BLaER1 (cell line): Measurements from ENCODE around the gene PHOSPHO2.
A peak's percentile ranks its signal among the peaks of the same experiment; 100 is the strongest.

Experiments
- H3K27ac ChIP-seq: shearing (Covaris generic); formaldehyde crosslinking; 2 replicates; pipeline ENCODE4 v1.8.1; 2022
- H3K27me3 ChIP-seq: shearing (Covaris generic); formaldehyde crosslinking; 2 replicates; pipeline ENCODE4 v1.8.1; 2022
- H3K36me3 ChIP-seq: shearing (Covaris generic); formaldehyde crosslinking; 2 replicates; pipeline ENCODE4 v1.8.1; 2022
- H3K4me1 ChIP-seq: shearing (Covaris generic); formaldehyde crosslinking; 2 replicates; pipeline ENCODE4 v1.8.1; 2022
- H3K4me2 ChIP-seq: shearing (Covaris generic); formaldehyde crosslinking; 2 replicates; pipeline ENCODE4 v1.8.1; 2022
- H3K4me3 ChIP-seq: shearing (Covaris generic); formaldehyde crosslinking; 2 replicates; pipeline ENCODE4 v1.8.1; 2022
- H3K9ac ChIP-seq: shearing (Covaris generic); formaldehyde crosslinking; 2 replicates; pipeline ENCODE4 v1.8.1; 2022
- H3K9me3 ChIP-seq: shearing (Covaris generic); formaldehyde crosslinking; 2 replicates; pipeline ENCODE4 v1.8.1; 2022
- H4K20me1 ChIP-seq: shearing (Covaris generic); formaldehyde crosslinking; 2 replicates; pipeline ENCODE4 v1.8.1; 2022
- Cebpa-rat ChIP-seq: shearing (Covaris generic); IDR thresholded peaks from 2 replicates; pipeline ENCODE4 v1.8.1; 2022

PHOSPHO2 gene

DNA sequence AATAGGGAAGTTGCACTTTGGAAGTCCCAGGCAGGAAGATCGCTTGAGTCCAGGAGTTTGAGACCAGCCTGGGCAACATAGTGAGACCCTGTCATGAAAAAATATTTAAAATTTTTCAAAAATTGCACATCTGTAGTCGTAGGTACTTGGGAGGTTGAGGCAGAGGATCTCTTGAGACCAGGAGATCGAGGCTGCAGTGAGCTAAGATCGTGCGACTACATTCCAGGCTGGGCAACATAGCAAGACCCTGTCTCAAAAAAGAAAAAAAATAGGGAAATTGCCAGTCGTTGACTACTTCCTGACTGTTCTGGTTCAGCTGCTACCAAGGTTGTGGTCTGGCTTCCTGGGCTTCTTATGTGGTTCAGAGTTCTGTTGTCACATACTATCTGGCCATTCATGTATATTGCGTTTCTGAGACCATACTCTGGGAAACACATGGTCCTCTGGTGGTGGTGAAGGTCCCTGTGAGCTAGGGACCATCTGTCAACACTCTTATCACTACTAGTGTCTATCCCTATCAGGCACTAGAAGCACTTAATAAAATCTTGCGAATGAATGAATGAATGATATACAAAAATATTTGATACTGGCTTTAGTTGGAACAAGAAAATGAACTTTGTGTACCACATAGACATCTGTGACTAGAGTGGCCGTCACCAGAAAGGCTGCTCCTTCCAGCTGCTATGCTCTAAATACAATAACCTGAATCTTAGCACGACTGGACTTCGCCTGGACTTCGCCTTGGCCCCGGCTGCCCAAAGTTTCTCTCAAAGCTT is 38.5 kb downstream of the PHOSPHO2 start:
- H3K27ac ChIP-seq = peak overlapping the region; percentile 96
- peak overlapping the region; percentile 97 for H3K4me3 ChIP-seq
- peak overlapping the region; percentile 94; the same call in 1 of the 2 replicates for H3K9ac ChIP-seq

DNA sequence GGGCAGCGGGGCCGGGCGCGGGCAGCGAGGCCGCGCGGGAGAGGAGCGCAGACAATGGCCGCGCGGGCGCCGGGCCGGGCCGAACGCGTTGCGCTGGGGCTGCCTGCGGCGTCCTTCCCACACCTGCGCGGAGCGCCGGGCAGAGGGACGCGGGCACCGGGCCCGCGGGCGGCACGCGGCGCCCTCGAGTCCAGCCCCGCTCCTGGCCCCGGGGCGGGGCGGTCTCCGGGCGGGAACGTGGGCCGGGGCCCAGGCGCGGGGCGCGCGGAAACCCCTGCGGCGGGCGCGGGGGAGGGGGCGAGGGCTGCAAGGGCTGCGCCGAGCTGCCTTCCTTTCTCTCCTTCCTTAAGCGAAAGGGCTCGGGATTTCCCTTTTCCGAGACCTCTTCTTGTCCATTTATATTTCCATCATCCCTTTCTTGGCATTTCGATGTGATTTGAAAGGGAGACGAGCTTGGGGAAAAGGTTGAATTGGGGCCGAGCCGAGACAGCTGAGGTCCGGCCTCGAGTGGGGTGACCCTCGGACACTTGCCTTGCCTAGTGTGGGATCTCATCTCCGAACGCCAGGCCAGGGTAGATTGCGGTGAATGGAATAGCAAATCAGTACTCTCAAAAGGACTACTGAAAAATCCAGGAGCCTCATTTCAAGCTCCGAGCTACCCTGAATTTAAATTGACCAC is 40.0 kb downstream of the PHOSPHO2 start:
- no peaks in the 10 kb centered on the region for H3K27me3 ChIP-seq
- peak overlapping the region; percentile 96 for H3K27ac ChIP-seq
- H3K4me2 ChIP-seq = peak overlapping the region; percentile 95
- H3K9ac ChIP-seq = peak overlapping the region; percentile 94
- no peak for TF ChIP-seq Cebpa-rat
- H3K4me1 ChIP-seq = peaks cover 55% of the 10 kb centered on the region
- H3K4me3 ChIP-seq = peak overlapping the region; percentile 97
- H3K9me3 ChIP-seq = no peaks in the 10 kb centered on the region
- no peaks in the 10 kb centered on the region; the same call in 1 of the 2 replicates for H3K36me3 ChIP-seq
- peaks cover 27% of the 10 kb centered on the region for H4K20me1 ChIP-seq

More for the DNA sequence above, 38.5 kb downstream of the PHOSPHO2 start:
- Histone ChIP-seq H3K27me3 (no peaks in the 10 kb centered on the region), H4K20me1 (peaks cover 24% of the 10 kb centered on the region), H3K4me1 (peaks cover 47% of the 10 kb centered on the region), H3K4me2 (peak overlapping the region; percentile 95), H3K9me3 (no peaks in the 10 kb centered on the region), H3K36me3 (no peaks in the 10 kb centered on the region; the same call in 1 of the 2 replicates)
- TF ChIP-seq Cebpa-rat = no peak

DNA sequence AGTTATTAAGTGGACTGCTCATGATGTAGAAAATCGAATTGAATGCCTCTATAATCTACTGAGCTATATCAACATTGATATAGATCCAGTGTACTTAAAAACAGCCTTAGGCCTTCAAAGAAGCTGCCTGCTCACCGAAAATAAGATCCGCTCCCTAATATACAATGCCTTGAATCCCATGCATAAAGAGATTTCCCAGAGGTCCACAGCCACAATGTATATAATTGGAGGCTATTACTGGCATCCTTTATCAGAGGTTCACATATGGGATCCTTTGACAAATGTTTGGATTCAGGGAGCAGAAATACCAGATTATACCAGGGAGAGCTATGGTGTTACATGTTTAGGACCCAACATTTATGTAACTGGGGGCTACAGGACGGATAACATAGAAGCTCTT is 41.4 kb downstream of the PHOSPHO2 start:
- Histone ChIP-seq H4K20me1 (peaks cover 32% of the 10 kb centered on the region), H3K9ac (no peak overlapping the region; the same call in 1 of the 2 replicates), H3K27me3 (no peaks in the 10 kb centered on the region), H3K4me3 (no peak overlapping the region; the same call in 1 of the 2 replicates), H3K36me3 (peaks cover 9% of the 10 kb centered on the region), H3K27ac (no peak overlapping the region), H3K4me1 (peaks cover 55% of the 10 kb centered on the region), H3K9me3 (no peaks in the 10 kb centered on the region), H3K4me2 (peak overlapping the region; percentile 95)
- no peak for TF ChIP-seq Cebpa-rat

DNA sequence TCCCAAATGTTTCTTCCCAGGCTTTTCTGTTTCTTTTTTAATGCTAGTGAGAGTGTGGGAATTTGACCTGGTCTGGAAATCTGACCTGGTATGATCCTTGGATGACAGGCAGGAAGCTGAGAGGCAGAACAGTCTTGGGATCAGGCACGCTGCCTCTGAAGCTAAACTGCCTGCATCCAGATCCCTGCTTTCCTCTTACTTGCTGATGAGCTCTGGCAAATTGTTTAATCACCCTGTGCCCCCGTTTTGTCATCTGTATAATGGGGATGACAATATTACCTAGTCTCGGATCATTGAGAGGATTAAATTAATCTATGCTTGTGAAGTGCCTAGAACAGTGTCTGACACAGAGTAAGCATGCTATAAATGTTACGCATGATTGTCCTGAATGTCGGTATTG is 42.6 kb downstream of the PHOSPHO2 start:
- Histone ChIP-seq H3K27me3 (no peaks in the 10 kb centered on the region), H3K27ac (no peak overlapping the region), H3K9me3 (no peaks in the 10 kb centered on the region), H3K36me3 (peaks cover 20% of the 10 kb centered on the region), H4K20me1 (peaks cover 32% of the 10 kb centered on the region), H3K9ac (0 out of 2 replicates have a peak overlapping the region, but pooled peaks have one; percentile 46), H3K4me3 (no peak overlapping the region), H3K4me1 (peaks cover 55% of the 10 kb centered on the region), H3K4me2 (peak overlapping the region; percentile 95)
- TF ChIP-seq Cebpa-rat = no peak

DNA sequence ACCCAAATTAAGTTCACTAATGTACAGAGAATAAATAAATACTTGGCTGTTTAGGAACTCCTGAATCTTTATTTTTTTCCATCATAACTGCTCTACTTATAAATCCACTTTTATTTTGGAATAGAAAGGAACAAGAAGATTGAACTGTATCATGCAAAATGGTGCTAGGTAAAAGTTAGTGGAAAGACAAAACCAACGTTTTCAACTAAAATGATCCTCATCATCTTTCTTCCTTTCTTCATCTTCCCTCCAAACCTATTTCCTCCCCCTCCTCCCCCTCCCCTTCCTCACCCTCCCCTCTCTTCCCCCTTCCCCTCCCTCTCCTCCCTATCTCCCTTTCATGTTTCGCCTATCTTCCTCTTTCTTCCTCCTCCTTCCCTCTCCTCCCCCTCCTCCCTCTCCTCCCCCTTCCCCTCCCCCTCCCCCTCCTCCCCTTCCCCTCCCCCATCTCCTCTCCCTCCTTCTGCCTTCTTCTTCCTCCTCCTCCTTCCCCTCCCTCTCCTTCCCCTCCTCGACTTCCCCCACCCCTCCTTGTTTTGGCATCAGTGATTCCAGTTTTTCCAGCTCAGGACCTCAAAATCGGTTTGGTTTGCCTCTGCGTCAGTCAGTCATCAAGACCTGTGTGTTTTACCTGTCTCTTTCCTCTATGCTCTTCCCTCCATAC is 44.4 kb downstream of the PHOSPHO2 start:
- Histone ChIP-seq H3K27ac (no peak overlapping the region), H3K36me3 (peaks cover 36% of the 10 kb centered on the region), H3K27me3 (no peaks in the 10 kb centered on the region), H3K4me1 (peaks cover 41% of the 10 kb centered on the region), H3K4me3 (no peak overlapping the region), H4K20me1 (peaks cover 36% of the 10 kb centered on the region), H3K4me2 (no peak overlapping the region), H3K9ac (no peak overlapping the region), H3K9me3 (no peaks in the 10 kb centered on the region)
- TF ChIP-seq Cebpa-rat = no peak

DNA sequence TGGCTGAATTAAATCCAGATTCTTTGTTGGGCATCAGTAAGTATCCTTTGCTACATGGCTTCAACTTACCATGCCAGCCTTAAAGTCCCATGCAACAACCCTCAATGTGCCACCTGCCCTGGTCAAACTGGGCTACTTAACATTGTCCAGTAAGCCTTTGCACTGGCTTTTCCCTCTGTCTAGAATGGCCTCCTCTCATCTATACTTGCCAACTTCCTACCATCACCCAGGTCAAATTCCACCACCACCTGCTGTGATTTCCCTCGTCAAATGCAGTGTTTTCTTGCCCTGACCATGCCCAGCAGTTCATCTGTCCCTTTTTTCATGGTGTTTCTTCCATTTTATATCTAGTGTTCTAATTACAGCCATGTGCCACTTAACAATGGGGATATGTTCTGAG is 45.1 kb downstream of the PHOSPHO2 start:
- Histone ChIP-seq H3K9me3 (no peaks in the 10 kb centered on the region), H3K36me3 (peaks cover 43% of the 10 kb centered on the region), H3K27me3 (no peaks in the 10 kb centered on the region), H4K20me1 (peaks cover 37% of the 10 kb centered on the region), H3K27ac (no peak overlapping the region), H3K9ac (no peak overlapping the region), H3K4me1 (peaks cover 41% of the 10 kb centered on the region), H3K4me3 (no peak overlapping the region), H3K4me2 (no peak overlapping the region)
- no peak for TF ChIP-seq Cebpa-rat

DNA sequence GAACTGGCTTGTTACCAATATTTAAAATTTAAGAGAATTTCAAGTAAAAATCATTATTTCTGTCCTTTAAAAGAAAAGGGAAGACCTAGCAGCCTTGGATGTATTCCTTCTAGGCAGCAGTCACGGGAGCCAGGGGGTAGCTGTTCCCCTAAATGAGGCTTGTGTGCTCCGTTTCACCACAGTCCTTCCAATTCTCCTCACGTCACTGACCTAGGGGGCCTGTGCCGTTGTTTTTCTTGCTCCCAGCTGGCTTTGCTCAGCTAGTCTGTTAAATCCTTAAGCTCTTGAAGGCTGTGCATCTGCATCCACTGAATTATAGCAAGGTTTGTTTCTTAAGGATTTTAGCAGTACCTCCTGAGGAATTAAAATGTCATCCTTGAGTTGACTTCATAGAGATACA is 49.3 kb downstream of the PHOSPHO2 start:
- H3K4me2 ChIP-seq = no peak overlapping the region

DNA sequence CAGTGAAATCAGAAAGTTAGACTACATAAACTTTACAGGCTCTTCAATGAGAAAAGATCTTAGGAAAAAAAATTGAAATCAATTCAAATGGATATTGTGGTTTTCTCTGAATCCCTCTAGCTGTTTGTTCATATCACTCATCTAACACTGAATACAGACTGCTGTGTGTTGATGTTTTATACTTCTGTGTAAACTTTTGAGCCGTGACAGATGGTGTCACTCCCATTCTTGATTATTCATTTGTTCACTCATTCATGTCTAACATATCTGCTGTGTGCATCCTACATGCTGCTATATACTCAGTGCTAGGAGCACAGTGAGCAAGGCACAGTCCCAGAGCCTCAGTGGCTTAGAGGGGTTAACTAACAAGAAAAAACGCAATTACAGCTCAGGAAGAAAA is 52.0 kb downstream of the PHOSPHO2 start:
- peaks cover 82% of the 10 kb centered on the region for H3K36me3 ChIP-seq
- H3K27me3 ChIP-seq = no peaks in the 10 kb centered on the region
- H3K4me1 ChIP-seq = no peaks in the 10 kb centered on the region
- TF ChIP-seq Cebpa-rat = no peak
- no peak overlapping the region for H3K4me2 ChIP-seq
- H3K9me3 ChIP-seq = no peaks in the 10 kb centered on the region
- H4K20me1 ChIP-seq = 0 out of 2 replicates have a peak, but pooled peaks cover 6% of the 10 kb centered on the region
- no peak overlapping the region for H3K27ac ChIP-seq
- H3K4me3 ChIP-seq = no peak overlapping the region
- no peak overlapping the region for H3K9ac ChIP-seq

More for the DNA sequence above, 49.3 kb downstream of the PHOSPHO2 start:
- no peak overlapping the region for H3K27ac ChIP-seq
- peaks cover 77% of the 10 kb centered on the region for H3K36me3 ChIP-seq
- no peaks in the 10 kb centered on the region for H3K27me3 ChIP-seq
- TF ChIP-seq Cebpa-rat = no peak
- no peaks in the 10 kb centered on the region for H3K9me3 ChIP-seq
- no peak overlapping the region for H3K4me3 ChIP-seq
- H3K4me1 ChIP-seq = no peaks in the 10 kb centered on the region
- H3K9ac ChIP-seq = no peak overlapping the region
- 0 out of 2 replicates have a peak, but pooled peaks cover 13% of the 10 kb centered on the region for H4K20me1 ChIP-seq

DNA sequence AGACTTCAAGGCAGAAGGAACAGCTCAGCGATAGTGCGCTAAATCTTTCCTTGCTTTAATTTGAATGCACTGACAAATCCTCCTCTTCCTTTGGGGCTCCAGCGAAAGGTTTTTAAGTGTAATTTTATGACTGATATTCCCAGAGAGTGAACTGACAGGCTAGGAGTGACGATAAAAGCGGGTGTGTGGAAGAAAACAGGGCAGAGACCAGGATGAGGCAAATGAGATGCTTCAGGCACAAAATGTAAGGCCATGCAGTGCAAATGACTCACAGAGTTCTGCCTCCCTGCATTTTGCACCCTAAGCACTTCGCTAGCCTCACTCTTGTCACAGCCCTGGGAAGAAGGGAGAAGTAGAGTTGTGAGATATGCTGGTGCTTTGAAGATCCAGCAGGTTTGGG is 54.0 kb downstream of the PHOSPHO2 start:
- H3K9ac ChIP-seq = no peak overlapping the region
- no peak for TF ChIP-seq Cebpa-rat
- peaks cover 76% of the 10 kb centered on the region for H3K36me3 ChIP-seq
- no peak overlapping the region for H3K4me2 ChIP-seq
- no peaks in the 10 kb centered on the region for H3K27me3 ChIP-seq
- H3K27ac ChIP-seq = no peak overlapping the region
- no peak overlapping the region for H3K4me3 ChIP-seq
- no peaks in the 10 kb centered on the region for H3K4me1 ChIP-seq
- 0 out of 2 replicates have a peak, but pooled peaks cover 5% of the 10 kb centered on the region for H4K20me1 ChIP-seq
- H3K9me3 ChIP-seq = no peaks in the 10 kb centered on the region
